Endothelial cell of umbilical vein (primary cell): Measurements from ENCODE around the gene EIF1AD. TPM values are rescaled to one million over a fixed set of nuclear protein-coding genes. Genes with fewer than 3 reads are reported as not detected.

Experiments
- BruUV-seq: library from RNA; stranded (reverse); fragments of 400-500 nt; replicated peaks from 2 replicates; lab custom pipeline; 2021; lab: Mats Ljungman, UMichigan
- CTCF ChIA-PET: fragments of 300-600, 350-600 bp; sonication (Branson Sonifier 250); formaldehyde crosslinking; loops from one replicate; lab custom pipeline; 2021; ENCODE audit warnings: antibody characterized with exemption, inconsistent platforms; lab: Charles Lee
- POLR2A ChIA-PET: fragments of 300-600, 350-600 bp; sonication (Branson Sonifier 250); formaldehyde crosslinking; loops from one replicate; lab custom pipeline; 2021; ENCODE audit warnings: antibody characterized with exemption, inconsistent platforms; lab: Charles Lee
- DNase-seq: peaks from one replicate; pipeline ENCODE4 v3.0.0-alpha.2; 2011; ENCODE audit warnings: low read depth, low spot score
- FAIRE-seq: peaks from 2 replicates; lab custom pipeline; 2011; peaks lifted over from hg19 to GRCh38; lab: Jason Lieb, UNC
- H2AFZ ChIP-seq: 2 replicates; pipeline ENCODE4 v1.6.0; 2012; ENCODE audit warnings: low read depth, low read length, control low read depth, inconsistent platforms
- H3K27ac ChIP-seq: 2 replicates; pipeline ENCODE4 v1.5.1; 2011; ENCODE audit warnings: low read depth, mild to moderate bottlenecking, control low read depth, low read length, moderate library complexity; ENCODE audit not compliant: insufficient read depth
- H3K27me3 ChIP-seq, 2 experiments: 2 replicates each; pipeline versions ENCODE4 v1.6.0 to v1.6.1; 2011; ENCODE audit warnings: low read length in 2 of 2, mixed read lengths in 1 of 2; ENCODE audit not compliant: control insufficient read depth in 2 of 2, insufficient read depth in 2 of 2
- H3K36me3 ChIP-seq, 2 experiments: 2 replicates in 1 of 2; 3 replicates in 1 of 2; pipeline ENCODE4 v1.5.1; 2011; ENCODE audit warnings: low read length in 2 of 2, mild to moderate bottlenecking in 1 of 2, moderate library complexity in 1 of 2; ENCODE audit not compliant: control insufficient read depth in 2 of 2, insufficient read depth in 2 of 2; ENCODE audit errors: extremely low read depth in 1 of 2
- H3K4me1 ChIP-seq: 3 replicates; pipeline ENCODE4 v1.5.1; 2011; ENCODE audit warnings: mild to moderate bottlenecking, low read length; ENCODE audit not compliant: control insufficient read depth, insufficient read depth; ENCODE audit errors: extremely low read depth
- H3K4me2 ChIP-seq: 2 replicates; pipeline ENCODE4 v1.6.1; 2011; ENCODE audit warnings: low read length, control low read depth, mixed read lengths; ENCODE audit not compliant: insufficient read depth
- H3K4me3 ChIP-seq, 3 experiments: fragments of 200-600 bp in 1 of 3; sonication (generic), shearing (Covaris generic) in 1 of 3; replicated peaks in 1 of 3; 2 replicates each; pipeline ENCODE4 v1.5.1; 2011 to 2016; ENCODE audit warnings: control low read depth in 3 of 3, low read length in 3 of 3, mild to moderate bottlenecking in 2 of 3, inconsistent platforms in 1 of 3, low read depth in 1 of 3, moderate library complexity in 1 of 3; ENCODE audit not compliant: insufficient read depth in 1 of 3
- H3K79me2 ChIP-seq: 2 replicates; pipeline ENCODE4 v1.6.0; 2012; ENCODE audit warnings: low read length, inconsistent platforms; ENCODE audit not compliant: control insufficient read depth, insufficient read depth
- H3K9ac ChIP-seq: replicated peaks from 2 replicates; pipeline ENCODE3; 2011; ENCODE audit warnings: low read length, control low read depth; ENCODE audit not compliant: insufficient read depth; ENCODE audit errors: extremely low read depth
- H3K9me1 ChIP-seq: replicated peaks from 3 replicates; pipeline ENCODE4 v1.6.0; 2011; ENCODE audit warnings: mild to moderate bottlenecking, low read length; ENCODE audit not compliant: control insufficient read depth, insufficient read depth; ENCODE audit errors: extremely low read depth
- H3K9me3 ChIP-seq: replicated peaks from 2 replicates; pipeline ENCODE4 v1.5.1; 2012; ENCODE audit warnings: low read length, inconsistent platforms; ENCODE audit not compliant: control insufficient read depth, insufficient read depth
- H4K20me1 ChIP-seq: replicated peaks from 2 replicates; pipeline ENCODE3; 2011; ENCODE audit warnings: mild to moderate bottlenecking, low read length; ENCODE audit not compliant: control insufficient read depth, insufficient read depth; ENCODE audit errors: extremely low read depth
- EZH2 ChIP-seq: IDR thresholded peaks from 2 replicates; pipeline ENCODE4 v1.6.1; 2012; ENCODE audit warnings: borderline replicate concordance, low read depth, mild to moderate bottlenecking, moderate library complexity, low read length, inconsistent platforms; ENCODE audit not compliant: severe bottlenecking
- FOS ChIP-seq: IDR thresholded peaks from 2 replicates; pipeline ENCODE4 v1.6.1; 2011; ENCODE audit warnings: mild to moderate bottlenecking, low read length, moderate library complexity, borderline replicate concordance; ENCODE audit not compliant: insufficient read depth
- GATA2 ChIP-seq: IDR thresholded peaks from 2 replicates; pipeline ENCODE4 v1.7.0; 2011; ENCODE audit warnings: low read depth, mild to moderate bottlenecking, moderate library complexity, mixed read lengths, low read length; ENCODE audit not compliant: insufficient read length, insufficient read depth
- JUN ChIP-seq: IDR thresholded peaks from 2 replicates; pipeline ENCODE4 v1.6.1; 2011; ENCODE audit warnings: borderline replicate concordance, low read depth; ENCODE audit not compliant: insufficient read length, insufficient read depth
- MYC ChIP-seq: IDR thresholded peaks from one replicate; pipeline ENCODE4 v1.6.1; 2011; ENCODE audit warnings: mild to moderate bottlenecking, low read depth, low read length
- POLR2A ChIP-seq: IDR thresholded peaks from 2 replicates; pipeline ENCODE4 v1.6.1; 2012; ENCODE audit warnings: low read depth, mild to moderate bottlenecking, control low read depth, low read length
- POLR2AphosphoS5 ChIP-seq: IDR thresholded peaks from 2 replicates; pipeline ENCODE4 v1.6.1; 2012; ENCODE audit warnings: low read depth, mild to moderate bottlenecking, control low read depth, low read length, moderate library complexity; ENCODE audit not compliant: insufficient read depth
- dilution Hi-C: fragments of 300-500 bp; cut with MboI; formaldehyde crosslinking; loops from one replicate; pipeline ENCODE4 v1.15.0; 2019; ENCODE audit warnings: low sequenced_read_pairs; ENCODE audit not compliant: extremely low pct_ligation_motif_present
- intact Hi-C: fragments of 100-400 bp; cut with micrococcal nuclease; formaldehyde crosslinking; loops from one replicate; pipeline ENCODE4 v1.10.0; 2022
- polyA plus RNA-seq, 4 experiments: library from polyadenylated mRNA; depleted of rRNA in 3 of 4; stranded (reverse) in 3 of 4; unstranded in 1 of 4; fragments of >200 nt; gene quantifications; 2 replicates each; pipeline versions ENCODE4 v1.2.1 to v1.2.3, GENCODE V29; 2011 to 2012; ENCODE audit warnings: missing spikeins in 1 of 4
- total RNA-seq: library from RNA; stranded (reverse); gene quantifications from 2 replicates; pipeline ENCODE4 v1.2.3, GENCODE V29; 2021
- TF ChIP-seq, protein P1 (sequence below), 2 donors: IDR thresholded peaks; 1 replicate in 1 of 2; 2 replicates in 1 of 2; pipeline ENCODE4 v1.5.1; 2011; ENCODE audit warnings: low read length in 2 of 2, mild to moderate bottlenecking in 2 of 2, moderate library complexity in 2 of 2, control low read depth in 1 of 2, inconsistent platforms in 1 of 2, low read depth in 1 of 2; ENCODE audit not compliant: insufficient read depth in 1 of 2; ENCODE audit errors: extremely low read depth in 1 of 2
- TF ChIP-seq, protein P2 (sequence below): IDR thresholded peaks from 2 replicates; pipeline ENCODE4 v1.6.1; 2011; ENCODE audit not compliant: insufficient read depth, insufficient read length

The EIF1AD gene
- total and polyA plus RNA-seq, 2 donors (not counting 3 experiments of a cell fraction or from before 2014, with no cell fraction given): 39.3 to 39.7 TPM

DNA sequence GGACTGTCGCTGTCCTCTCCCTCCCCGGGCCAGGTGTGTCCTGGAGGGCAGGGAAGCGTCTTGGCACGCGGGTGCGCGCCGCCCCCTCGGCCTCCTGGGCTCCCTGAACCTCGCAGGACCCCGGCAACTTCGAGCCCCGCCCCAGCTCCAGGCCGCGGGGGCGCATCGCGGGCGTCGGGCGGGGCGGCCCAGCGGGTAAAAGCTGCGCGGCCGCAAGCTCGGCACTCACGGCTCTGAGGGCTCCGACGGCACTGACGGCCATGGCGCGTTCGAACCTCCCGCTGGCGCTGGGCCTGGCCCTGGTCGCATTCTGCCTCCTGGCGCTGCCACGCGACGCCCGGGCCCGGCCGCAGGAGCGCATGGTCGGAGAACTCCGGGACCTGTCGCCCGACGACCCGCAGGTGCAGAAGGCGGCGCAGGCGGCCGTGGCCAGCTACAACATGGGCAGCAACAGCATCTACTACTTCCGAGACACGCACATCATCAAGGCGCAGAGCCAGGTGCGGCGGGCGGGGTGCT, 9.9 kb upstream of the EIF1AD start, which contains the start of gene CST6:
Gene CST6, plus strand, starts transcription at position 224 of the 519 bp plus-strand sequence. Its CDS starts 37 bp downstream, at position 261.
- intact Hi-C loops: no loop called here
- H3K4me2 ChIP-seq: no peak within 1 kb of the TSS
- BruUV-seq: no TSS peak
- H3K27me3 ChIP-seq: peaks cover 2% of the 10 kb centered on the region in 2 experiments
- ChIA-PET POLR2A (interaction anchor here (0.6 kb wide), 1 partner anchor 115 kb away, joined by 4 read pairs; no protein-coding TSS in a partner anchor), CTCF (interaction anchor here (1.0 to 3.2 kb wide), 4 partner anchors 9 to 123 kb away, joined by 3 to 16 read pairs (median 6); partner anchors contain the start of gene FIBP)
- no peaks in the 10 kb centered on the region for H3K79me2 ChIP-seq
- peak within 1 kb of the TSS; percentile 53 for H2AFZ ChIP-seq
- no peak within 1 kb of the TSS for H3K27ac ChIP-seq
- no peaks in the 10 kb centered on the region for H4K20me1 ChIP-seq
- DNase-seq: no peak
- no peak for FAIRE-seq
- H3K4me1 ChIP-seq: peaks cover 21% of the 10 kb centered on the region
- H3K4me3 ChIP-seq: no peak within 1 kb of the TSS
- H3K9ac ChIP-seq: no peak within 1 kb of the TSS
- H3K9me3 ChIP-seq: no peaks in the 10 kb centered on the region
- no peaks in the 10 kb centered on the region for H3K9me1 ChIP-seq
- dilution Hi-C loops: no loop called here
- TF ChIP-seq, protein P1, sequence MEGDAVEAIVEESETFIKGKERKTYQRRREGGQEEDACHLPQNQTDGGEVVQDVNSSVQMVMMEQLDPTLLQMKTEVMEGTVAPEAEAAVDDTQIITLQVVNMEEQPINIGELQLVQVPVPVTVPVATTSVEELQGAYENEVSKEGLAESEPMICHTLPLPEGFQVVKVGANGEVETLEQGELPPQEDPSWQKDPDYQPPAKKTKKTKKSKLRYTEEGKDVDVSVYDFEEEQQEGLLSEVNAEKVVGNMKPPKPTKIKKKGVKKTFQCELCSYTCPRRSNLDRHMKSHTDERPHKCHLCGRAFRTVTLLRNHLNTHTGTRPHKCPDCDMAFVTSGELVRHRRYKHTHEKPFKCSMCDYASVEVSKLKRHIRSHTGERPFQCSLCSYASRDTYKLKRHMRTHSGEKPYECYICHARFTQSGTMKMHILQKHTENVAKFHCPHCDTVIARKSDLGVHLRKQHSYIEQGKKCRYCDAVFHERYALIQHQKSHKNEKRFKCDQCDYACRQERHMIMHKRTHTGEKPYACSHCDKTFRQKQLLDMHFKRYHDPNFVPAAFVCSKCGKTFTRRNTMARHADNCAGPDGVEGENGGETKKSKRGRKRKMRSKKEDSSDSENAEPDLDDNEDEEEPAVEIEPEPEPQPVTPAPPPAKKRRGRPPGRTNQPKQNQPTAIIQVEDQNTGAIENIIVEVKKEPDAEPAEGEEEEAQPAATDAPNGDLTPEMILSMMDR (IDR thresholded peaks at IDR 0.05; ENCODE audit: extremely low read depth in 1 of 2, insufficient read depth in 1 of 2, low read depth in 1 of 2, low read length in 2 of 2): no peak
- peak; percentile 58 for TF ChIP-seq EZH2
- H3K36me3 ChIP-seq: no peaks in the 10 kb centered on the region

DNA sequence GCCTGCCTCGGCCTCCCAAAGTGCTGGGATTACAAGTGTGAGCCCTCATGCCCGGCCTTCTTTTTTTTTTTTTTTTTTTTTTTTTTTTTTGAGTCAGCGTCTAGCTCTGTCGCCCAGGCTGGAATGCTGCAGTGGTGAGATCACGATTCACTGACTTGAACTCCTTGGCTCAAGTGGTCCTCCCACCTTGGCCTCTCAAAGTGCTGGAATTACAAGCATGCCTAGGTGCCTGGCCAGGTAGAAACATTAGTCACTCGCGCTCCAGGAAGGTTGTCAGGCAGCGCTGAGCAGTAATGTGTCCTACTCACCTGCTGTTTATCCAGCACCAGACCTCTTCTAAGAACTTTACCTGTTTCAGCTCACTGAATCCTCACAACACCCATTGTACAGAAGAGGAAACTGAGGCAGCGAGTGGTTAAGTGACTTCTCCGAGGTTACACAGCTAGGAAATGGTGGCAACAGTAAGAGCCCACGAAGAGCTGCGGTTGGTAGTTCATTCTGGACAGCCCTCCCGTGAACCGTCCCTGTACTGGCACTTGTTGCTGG, 9.4 kb upstream of the EIF1AD start:
- no TSS peak for BruUV-seq
- intact Hi-C loops (no loop called here), dilution Hi-C loops (no loop called here)
- Histone ChIP-seq H3K79me2 (no peaks in the 10 kb centered on the region), H3K9me1 (no peaks in the 10 kb centered on the region), H4K20me1 (no peaks in the 10 kb centered on the region), H3K4me1 (peaks cover 20% of the 10 kb centered on the region), H3K27ac (no peak overlapping the region), H3K36me3 (no peaks in the 10 kb centered on the region), H3K4me3 (no peak overlapping the region), H3K9me3 (no peaks in the 10 kb centered on the region), H2AFZ (peak overlapping the region; percentile 53), H3K27me3 (peaks cover 2% of the 10 kb centered on the region in 2 experiments), H3K4me2 (no peak overlapping the region), H3K9ac (no peak overlapping the region)
- POLR2A ChIA-PET: interaction anchor here (0.6 to 0.9 kb wide), 2 partner anchors 9 to 115 kb away, joined by 4 read pairs; no protein-coding TSS in a partner anchor
- TF ChIP-seq FOS (no peak), MYC (no peak), EZH2 (no peak), POLR2A (no peak), POLR2AphosphoS5 (no peak), GATA2 (no peak), JUN (no peak)
- TF ChIP-seq, protein P2, sequence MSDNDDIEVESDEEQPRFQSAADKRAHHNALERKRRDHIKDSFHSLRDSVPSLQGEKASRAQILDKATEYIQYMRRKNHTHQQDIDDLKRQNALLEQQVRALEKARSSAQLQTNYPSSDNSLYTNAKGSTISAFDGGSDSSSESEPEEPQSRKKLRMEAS: no peak
- TF ChIP-seq, protein P1 (IDR thresholded peaks at IDR 0.05; ENCODE audit: extremely low read depth in 1 of 2, insufficient read depth in 1 of 2, low read depth in 1 of 2, low read length in 2 of 2): no peak
- CTCF ChIA-PET: interaction anchor here (1.0 to 3.2 kb wide), 4 partner anchors 10 to 123 kb away, joined by 3 to 16 read pairs (median 6); partner anchors contain the start of gene FIBP
- no peak for DNase-seq
- no peak for FAIRE-seq
